Astrocyte of the spinal cord (primary cell): Measurements from ENCODE around the gene TAPBPL.

Source experiments
- DNase-seq: peaks from one replicate; pipeline ENCODE4 v3.0.0; 2011; ENCODE audit warnings: low read depth, low spot score
- H3K4me3 ChIP-seq: 2 replicates; pipeline ENCODE4 v1.5.1; 2011; ENCODE audit warnings: low read depth, mild to moderate bottlenecking, low read length, moderate library complexity
- CTCF ChIP-seq: IDR thresholded peaks from 2 replicates; pipeline ENCODE4 v1.5.1; 2012; ENCODE audit warnings: low read depth, mild to moderate bottlenecking, low read length, inconsistent platforms
- in situ Hi-C: cut with HindIII; loops from 2 replicates; pipeline ENCODE4 v1.10.0; 2017; ENCODE audit warnings: low sequenced_read_pairs

Gene TAPBPL

GRCh38 chr12:6458281-6459003 lies 6.6 kb downstream of the TAPBPL start:
- in situ Hi-C loops, result loop anchor here (25.0 kb wide), 1 partner anchor 146 kb away; the partner anchor contains the start of gene PLEKHG6
- no peak overlapping the region for H3K4me3 ChIP-seq
- no peak for DNase-seq
- no peak for TF ChIP-seq CTCF

- DNase-seq, result no peak
- H3K4me3 ChIP-seq, result no peak overlapping the region
- in situ Hi-C loops, result loop anchor here (25.0 kb wide), 1 partner anchor 147 kb away; the partner anchor contains the start of gene PLEKHG6
- TF ChIP-seq CTCF, result no peak
These were observed 7.1 kb downstream of the TAPBPL start for GRCh38 chr12:6459004-6459337.

- in situ Hi-C loops, result loop anchor here (25.0 kb wide), 1 partner anchor 149 kb away; the partner anchor contains the start of gene PLEKHG6
- TF ChIP-seq CTCF, result no peak
- H3K4me3 ChIP-seq, result no peak overlapping the region
- no peak for DNase-seq
These were observed 9.0 kb downstream of the TAPBPL start for GRCh38 chr12:6460751-6461371.

GRCh38 chr12:6461401-6462233 lies 9.8 kb downstream of the TAPBPL start:
- in situ Hi-C loops, result loop anchor here (25.0 kb wide), 1 partner anchor 149 kb away; the partner anchor contains the start of gene PLEKHG6
- TF ChIP-seq CTCF, result no peak
- no peak for DNase-seq
- H3K4me3 ChIP-seq, result no peak overlapping the region

- no peak for DNase-seq
These were observed 10.6 kb downstream of the TAPBPL start for GRCh38 chr12:6462234-6462995.

More at GRCh38 chr12:6462234-6462995, 10.6 kb downstream of the TAPBPL start:
- no peak overlapping the region for H3K4me3 ChIP-seq
- TF ChIP-seq CTCF, result no peak
- in situ Hi-C loops, result loop anchor here (25.0 kb wide), 1 partner anchor 150 kb away; the partner anchor contains the start of gene PLEKHG6
